WTC11 (cell line): ENCODE results near the gene SPHK1. TPM values are rescaled to one million over a fixed set of nuclear protein-coding genes. Genes with fewer than 3 reads are reported as not detected.
A peak's percentile ranks its signal among the peaks of the same experiment; 100 is the strongest.

Experiments
- ATAC-seq: fragments of 200-7000 bp; cut with Tn5 transposase; 2 replicates; pipeline ENCODE4 v1.10.0; 2021; ENCODE audit warnings: mild to moderate bottlenecking, moderate library complexity
- CTCF ChIA-PET: fragments of 300-600 bp; sonication (Branson Sonifier 250); formaldehyde crosslinking; loops from one replicate; lab custom pipeline; 2021; ENCODE audit warnings: antibody characterized with exemption; lab: Charles Lee
- POLR2A ChIA-PET: fragments of 350-600 bp; sonication (Branson Sonifier 250); formaldehyde crosslinking; loops from one replicate; lab custom pipeline; 2021; ENCODE audit warnings: antibody characterized with exemption; lab: Charles Lee
- DNase-seq: peaks from one replicate; pipeline ENCODE4 v3.0.0; 2021; ENCODE audit warnings: low spot score
- H3K27ac Mint-ChIP-seq: 2 replicates; pipeline ENCODE4 v1.8.0; 2021; ENCODE audit warnings: mixed read lengths
- H3K27me3 Mint-ChIP-seq: 2 replicates; pipeline ENCODE4 v1.8.0; 2021; ENCODE audit warnings: low read depth, mild to moderate bottlenecking, moderate library complexity, mixed read lengths
- H3K36me3 Mint-ChIP-seq: 2 replicates; pipeline ENCODE4 v1.8.0; 2021; ENCODE audit warnings: mixed read lengths
- H3K4me1 Mint-ChIP-seq: 2 replicates; pipeline ENCODE4 v1.8.0; 2022; ENCODE audit warnings: mixed read lengths
- H3K4me3 Mint-ChIP-seq: 2 replicates; pipeline ENCODE4 v1.8.0; 2021; ENCODE audit warnings: mild to moderate bottlenecking, moderate library complexity, mixed read lengths
- H3K9me3 Mint-ChIP-seq: 2 replicates; pipeline ENCODE4 v1.8.0; 2021; ENCODE audit warnings: mixed read lengths
- CBFB ChIP-seq: sonication (generic); formaldehyde crosslinking; IDR thresholded peaks from 2 replicates; pipeline ENCODE4 v1.8.1; 2022; ENCODE audit warnings: mild to moderate bottlenecking, low read depth, missing genetic modification reagents
- E2F4 ChIP-seq: sonication (generic); formaldehyde crosslinking; IDR thresholded peaks from 2 replicates; pipeline ENCODE4 v1.8.1; 2022; ENCODE audit warnings: low read depth, mild to moderate bottlenecking, moderate library complexity, missing genetic modification reagents, borderline replicate concordance
- EMX1 ChIP-seq: fragments of 250-450 bp; sonication (Bioruptor Pico); IDR thresholded peaks from 2 replicates; pipeline ENCODE4 v1.8.0; 2021; ENCODE audit warnings: mild to moderate bottlenecking
- FOXJ3 ChIP-seq: sonication (generic); formaldehyde crosslinking; IDR thresholded peaks from 2 replicates; pipeline ENCODE4 v1.9.0; 2021; ENCODE audit warnings: missing genetic modification reagents, mild to moderate bottlenecking, borderline replicate concordance
- FOXP1 ChIP-seq: sonication (generic); formaldehyde crosslinking; IDR thresholded peaks from 2 replicates; pipeline ENCODE4 v1.8.0; 2022; ENCODE audit warnings: missing genetic modification reagents, mild to moderate bottlenecking, moderate library complexity, borderline replicate concordance
- IRF1 ChIP-seq: sonication (generic); formaldehyde crosslinking; IDR thresholded peaks from 2 replicates; pipeline ENCODE4 v1.8.0; 2023; ENCODE audit warnings: missing genetic modification reagents
- KAT7 ChIP-seq: sonication (generic); formaldehyde crosslinking; IDR thresholded peaks from 2 replicates; pipeline ENCODE4 v1.8.1; 2023; ENCODE audit warnings: missing genetic modification reagents, mild to moderate bottlenecking, borderline replicate concordance
- NFATC4 ChIP-seq: fragments of 250-450 bp; sonication (Bioruptor Pico); IDR thresholded peaks from 2 replicates; pipeline ENCODE4 v1.9.0; 2021; ENCODE audit warnings: mild to moderate bottlenecking
- RELA ChIP-seq: sonication (generic); formaldehyde crosslinking; IDR thresholded peaks from 2 replicates; pipeline ENCODE4 v1.8.1; 2022; ENCODE audit warnings: missing genetic modification reagents, mild to moderate bottlenecking, borderline replicate concordance
- SP1 ChIP-seq: sonication (generic); formaldehyde crosslinking; conservative IDR thresholded peaks from 2 replicates; pipeline ENCODE4 v1.8.1; 2022; ENCODE audit warnings: missing genetic modification reagents
- TCF7 ChIP-seq: sonication (generic); formaldehyde crosslinking; IDR thresholded peaks from 2 replicates; pipeline ENCODE4 v1.8.0; 2022; ENCODE audit warnings: mild to moderate bottlenecking, low read depth, missing genetic modification reagents, moderate library complexity
- TEAD4 ChIP-seq: sonication (generic); formaldehyde crosslinking; IDR thresholded peaks from 2 replicates; pipeline ENCODE4 v1.8.0; 2022; ENCODE audit warnings: mild to moderate bottlenecking, missing genetic modification reagents
- ZMAT4 ChIP-seq: fragments of 250-450 bp; sonication (Bioruptor Pico); IDR thresholded peaks from 2 replicates; pipeline ENCODE4 v1.9.0; 2021; ENCODE audit warnings: mild to moderate bottlenecking
- ZNF263 ChIP-seq: sonication (generic); formaldehyde crosslinking; IDR thresholded peaks from 2 replicates; pipeline ENCODE4 v1.8.1; 2022; ENCODE audit warnings: low read depth, mild to moderate bottlenecking, moderate library complexity, missing genetic modification reagents
- ZNF317 ChIP-seq: sonication (generic); formaldehyde crosslinking; IDR thresholded peaks from 2 replicates; pipeline ENCODE4 v1.8.1; 2023; ENCODE audit warnings: low read depth, mild to moderate bottlenecking, moderate library complexity, missing genetic modification reagents, borderline replicate concordance
- ZNF671 ChIP-seq: fragments of 250-450 bp; sonication (Bioruptor Pico); IDR thresholded peaks from 2 replicates; pipeline ENCODE4 v1.8.0; 2021; ENCODE audit warnings: mild to moderate bottlenecking
- total RNA-seq: library from RNA; stranded (reverse); gene quantifications from 3 replicates; pipeline ENCODE4 v1.2.3, GENCODE V29; 2021
- TF ChIP-seq, protein P1 (sequence below): sonication (generic); formaldehyde crosslinking; IDR thresholded peaks from 2 replicates; pipeline ENCODE4 v1.8.1; 2022; ENCODE audit warnings: mild to moderate bottlenecking, missing genetic modification reagents, moderate library complexity, borderline replicate concordance
- TF ChIP-seq, protein P2 (sequence below): fragments of 250-450 bp; sonication (Bioruptor Pico); IDR thresholded peaks from 2 replicates; pipeline ENCODE4 v1.9.0; 2021; ENCODE audit warnings: moderate library complexity, mild to moderate bottlenecking, inconsistent platforms, borderline replicate concordance
- TF ChIP-seq, protein P3 (sequence below): sonication (generic); formaldehyde crosslinking; IDR thresholded peaks from 2 replicates; pipeline ENCODE4 v1.8.0; 2023; ENCODE audit warnings: missing genetic modification reagents, mild to moderate bottlenecking, borderline replicate concordance

The SPHK1 gene
- total RNA-seq, 1 experiment from 2014 or later, result 2.5 TPM

- TF ChIP-seq, protein P1, sequence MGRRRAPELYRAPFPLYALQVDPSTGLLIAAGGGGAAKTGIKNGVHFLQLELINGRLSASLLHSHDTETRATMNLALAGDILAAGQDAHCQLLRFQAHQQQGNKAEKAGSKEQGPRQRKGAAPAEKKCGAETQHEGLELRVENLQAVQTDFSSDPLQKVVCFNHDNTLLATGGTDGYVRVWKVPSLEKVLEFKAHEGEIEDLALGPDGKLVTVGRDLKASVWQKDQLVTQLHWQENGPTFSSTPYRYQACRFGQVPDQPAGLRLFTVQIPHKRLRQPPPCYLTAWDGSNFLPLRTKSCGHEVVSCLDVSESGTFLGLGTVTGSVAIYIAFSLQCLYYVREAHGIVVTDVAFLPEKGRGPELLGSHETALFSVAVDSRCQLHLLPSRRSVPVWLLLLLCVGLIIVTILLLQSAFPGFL (CRISPR knock-in tag), result no peak
- TF ChIP-seq, all 79 proteins: peak for 0
Measured at GRCh38 chr17:76422860-76423259, 38.5 kb downstream of the SPHK1 start (continued).

DNA sequence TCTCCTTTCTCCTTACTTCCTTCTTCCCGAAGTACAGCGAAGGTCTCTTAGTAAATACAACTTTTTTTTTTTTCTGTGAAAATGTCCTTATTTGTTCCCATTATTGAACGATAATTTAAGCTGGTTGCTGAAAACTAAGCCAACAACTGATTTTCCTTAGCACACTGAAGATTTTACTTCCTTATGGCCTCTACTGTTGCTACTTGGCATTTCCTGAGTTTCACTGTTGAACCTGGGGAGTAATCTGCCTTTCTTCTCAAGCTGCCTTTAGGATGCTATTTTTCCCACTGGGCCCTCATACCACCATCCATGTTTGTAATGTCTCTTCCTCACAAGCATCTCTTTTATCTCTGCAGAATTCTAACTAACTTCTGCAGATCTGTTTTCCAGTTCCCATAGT lies 42.4 kb downstream of the SPHK1 start:
- ChIA-PET POLR2A (interaction anchor here (0.6 kb wide), 1 partner anchor 123 kb away, joined by 3 read pairs; no protein-coding TSS in a partner anchor), CTCF (interaction anchor here (1.0 to 2.1 kb wide), 4 partner anchors 9 to 31 kb away, joined by 3 to 10 read pairs (median 4); no protein-coding TSS in a partner anchor)
- TF ChIP-seq NFATC4 (no peak), TCF7 (CRISPR knock-in tag) (no peak), E2F4 (no peak), ZNF263 (CRISPR knock-in tag) (no peak), FOXP1 (no peak), KAT7 (CRISPR knock-in tag) (no peak), FOXJ3 (no peak), CBFB (CRISPR knock-in tag) (no peak), SP1 (CRISPR knock-in tag) (no peak)
- TF ChIP-seq, protein P1 (CRISPR knock-in tag), result no peak
- DNase-seq (no peak), ATAC-seq (no peak)
- H3K4me1 Mint-ChIP-seq, result peaks cover 55% of the 10 kb centered on the region
- no peak overlapping the region for H3K4me3 Mint-ChIP-seq
- H3K36me3 Mint-ChIP-seq, result peaks cover 10% of the 10 kb centered on the region
- H3K27me3 Mint-ChIP-seq, result no peaks in the 10 kb centered on the region
- peak overlapping the region; percentile 82 for H3K27ac Mint-ChIP-seq
- H3K9me3 Mint-ChIP-seq, result peaks cover 4% of the 10 kb centered on the region

- Mint-ChIP-seq H3K27ac (peak overlapping the region; percentile 4; the same call in 1 of the 2 replicates), H3K9me3 (peaks cover 4% of the 10 kb centered on the region), H3K36me3 (peaks cover 9% of the 10 kb centered on the region), H3K4me3 (no peak overlapping the region), H3K27me3 (no peaks in the 10 kb centered on the region), H3K4me1 (peaks cover 57% of the 10 kb centered on the region)
- no peak for ATAC-seq
- CTCF ChIA-PET, result interaction anchor here (0.6 to 2.1 kb wide), 5 partner anchors 8 to 31 kb away, joined by 3 to 10 read pairs (median 3); no protein-coding TSS in a partner anchor
- DNase-seq, result no peak
- POLR2A ChIA-PET, result interaction anchor here (0.6 kb wide), 1 partner anchor 124 kb away, joined by 3 read pairs; no protein-coding TSS in a partner anchor
- TF ChIP-seq, protein P2, sequence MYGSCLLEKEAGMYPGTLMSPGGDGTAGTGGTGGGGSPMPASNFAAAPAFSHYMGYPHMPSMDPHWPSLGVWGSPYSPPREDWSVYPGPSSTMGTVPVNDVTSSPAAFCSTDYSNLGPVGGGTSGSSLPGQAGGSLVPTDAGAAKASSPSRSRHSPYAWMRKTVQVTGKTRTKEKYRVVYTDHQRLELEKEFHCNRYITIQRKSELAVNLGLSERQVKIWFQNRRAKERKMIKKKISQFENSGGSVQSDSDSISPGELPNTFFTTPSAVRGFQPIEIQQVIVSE (CRISPR knock-in tag), result no peak
- TF ChIP-seq EMX1 (CRISPR knock-in tag) (no peak), ZNF317 (CRISPR knock-in tag) (no peak), IRF1 (CRISPR knock-in tag) (no peak), ZNF671 (no peak), NFATC4 (no peak), TEAD4 (CRISPR knock-in tag) (no peak), ZMAT4 (CRISPR knock-in tag) (no peak), FOXJ3 (no peak), RELA (CRISPR knock-in tag) (no peak), SP1 (CRISPR knock-in tag) (no peak)
- TF ChIP-seq, protein P3, sequence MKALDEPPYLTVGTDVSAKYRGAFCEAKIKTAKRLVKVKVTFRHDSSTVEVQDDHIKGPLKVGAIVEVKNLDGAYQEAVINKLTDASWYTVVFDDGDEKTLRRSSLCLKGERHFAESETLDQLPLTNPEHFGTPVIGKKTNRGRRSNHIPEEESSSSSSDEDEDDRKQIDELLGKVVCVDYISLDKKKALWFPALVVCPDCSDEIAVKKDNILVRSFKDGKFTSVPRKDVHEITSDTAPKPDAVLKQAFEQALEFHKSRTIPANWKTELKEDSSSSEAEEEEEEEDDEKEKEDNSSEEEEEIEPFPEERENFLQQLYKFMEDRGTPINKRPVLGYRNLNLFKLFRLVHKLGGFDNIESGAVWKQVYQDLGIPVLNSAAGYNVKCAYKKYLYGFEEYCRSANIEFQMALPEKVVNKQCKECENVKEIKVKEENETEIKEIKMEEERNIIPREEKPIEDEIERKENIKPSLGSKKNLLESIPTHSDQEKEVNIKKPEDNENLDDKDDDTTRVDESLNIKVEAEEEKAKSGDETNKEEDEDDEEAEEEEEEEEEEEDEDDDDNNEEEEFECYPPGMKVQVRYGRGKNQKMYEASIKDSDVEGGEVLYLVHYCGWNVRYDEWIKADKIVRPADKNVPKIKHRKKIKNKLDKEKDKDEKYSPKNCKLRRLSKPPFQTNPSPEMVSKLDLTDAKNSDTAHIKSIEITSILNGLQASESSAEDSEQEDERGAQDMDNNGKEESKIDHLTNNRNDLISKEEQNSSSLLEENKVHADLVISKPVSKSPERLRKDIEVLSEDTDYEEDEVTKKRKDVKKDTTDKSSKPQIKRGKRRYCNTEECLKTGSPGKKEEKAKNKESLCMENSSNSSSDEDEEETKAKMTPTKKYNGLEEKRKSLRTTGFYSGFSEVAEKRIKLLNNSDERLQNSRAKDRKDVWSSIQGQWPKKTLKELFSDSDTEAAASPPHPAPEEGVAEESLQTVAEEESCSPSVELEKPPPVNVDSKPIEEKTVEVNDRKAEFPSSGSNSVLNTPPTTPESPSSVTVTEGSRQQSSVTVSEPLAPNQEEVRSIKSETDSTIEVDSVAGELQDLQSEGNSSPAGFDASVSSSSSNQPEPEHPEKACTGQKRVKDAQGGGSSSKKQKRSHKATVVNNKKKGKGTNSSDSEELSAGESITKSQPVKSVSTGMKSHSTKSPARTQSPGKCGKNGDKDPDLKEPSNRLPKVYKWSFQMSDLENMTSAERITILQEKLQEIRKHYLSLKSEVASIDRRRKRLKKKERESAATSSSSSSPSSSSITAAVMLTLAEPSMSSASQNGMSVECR, result no peak
Measured at GRCh38 chr17:76427501-76428231, 43.3 kb downstream of the SPHK1 start.
